Spleen (tissue), 7 donors: ENCODE data around the gene ATP10B.

Experiments
- CTCF ChIP-seq, 11 experiments: fragments of 200-600 bp in 7 of 11; fragments of 450-650 bp in 4 of 11; sonication (generic) in 4 of 11; IDR thresholded peaks in 8 of 11; conservative IDR thresholded peaks in 3 of 11; 1 replicate in 7 of 11; 2 replicates in 4 of 11; pipeline versions ENCODE4 v1.4.0 to v1.8.0; 2016 to 2021; ENCODE audit warnings: antibody characterized with exemption in 11 of 11, inconsistent platforms in 4 of 11, mild to moderate bottlenecking in 1 of 11
- POLR2A ChIP-seq, 3 donors: fragments of 450-650 bp; IDR thresholded peaks; one replicate each; pipeline ENCODE4 v1.5.1; 2017; ENCODE audit warnings: antibody characterized with exemption in 3 of 3, mild to moderate bottlenecking in 1 of 3
- POLR2AphosphoS5 ChIP-seq, 3 donors: sonication (generic); formaldehyde crosslinking; IDR thresholded peaks; one replicate each; pipeline ENCODE4 v1.5.1; 2017; ENCODE audit warnings: antibody characterized with exemption in 3 of 3
- donor health status: DM: no; HTN: no; CAD: no; lungs with moderate emphysema.
- donor health status: DM: no; HTN: no; CAD: no.
- donor health status: DM: no; HTN: no; CAD: no.

GRCh38 chr5:160635663-160636062 is 216.3 kb downstream of the ATP10B start:
- TF ChIP-seq CTCF (IDR thresholded peaks at IDR 0.05 in 8 of 11, conservative IDR thresholded peaks at IDR 0.05 in 3 of 11) (no peak), POLR2AphosphoS5 (IDR thresholded peaks at IDR 0.05) (no peak), POLR2A (IDR thresholded peaks at IDR 0.05) (no peak)
